ENCODE measurements around the gene COL26A1. TPM values are rescaled to one million over a fixed set of nuclear protein-coding genes. Genes with fewer than 3 reads are reported as not detected.

Gene COL26A1
- total RNA-seq, 2 experiments from 2014 or later: not detected

- Mint-ChIP-seq H3K36me3 (ENCODE audit: low read depth) (no peaks in the 10 kb centered on the region), H3K9me3 (no peaks in the 10 kb centered on the region), H3K4me3 (no peak overlapping the region), H3K27me3 (peaks cover 16% of the 10 kb centered on the region), H3K27ac (no peak overlapping the region), H3K4me1 (ENCODE audit: low read depth) (no peaks in the 10 kb centered on the region)
- peaks cover 0 to 5% of the 10 kb centered on the region in 2 experiments for H3K9me3 ChIP-seq (ENCODE audit: control insufficient read depth in 1 of 2, insufficient read depth in 1 of 2, low read length in 2 of 2)
- DNase-seq: no peak
- no peak for ATAC-seq (ENCODE audit: poor library complexity)
- H3K4me1 ChIP-seq (ENCODE audit: insufficient read depth, low read length): no peaks in the 10 kb centered on the region
- no peaks in the 10 kb centered on the region for H3K36me3 ChIP-seq (ENCODE audit: insufficient read depth, low read length)
- ChIA-PET CTCF (no interaction called here), POLR2A (no interaction called here)
- H3K27ac ChIP-seq (ENCODE audit: low read depth in 1 of 2, low read length in 2 of 2): no peak overlapping the region
- no peak for TF ChIP-seq CTCF (IDR thresholded peaks at IDR 0.05)
- peaks cover 0 to 6% of the 10 kb centered on the region in 2 experiments for H3K27me3 ChIP-seq (ENCODE audit: control insufficient read depth in 1 of 2, insufficient read depth in 2 of 2, low read length in 2 of 2)
- intact Hi-C loops (cut with DNase I, micrococcal nuclease): no loop called here
- H3K4me3 ChIP-seq (ENCODE audit: low read length): no peak overlapping the region
These were observed 219.2 kb downstream of the COL26A1 start for GRCh38 chr7:101581891-101582290.

- TF ChIP-seq CTCF (IDR thresholded peaks at IDR 0.05): no peak
- CTCF ChIA-PET: no interaction called here
These were observed 220.3 kb downstream of the COL26A1 start for GRCh38 chr7:101582971-101583370.

GRCh38 chr7:101586078-101586905 is 223.6 kb downstream of the COL26A1 start:
- H3K27ac Mint-ChIP-seq: no peak overlapping the region
- no peak for ATAC-seq (ENCODE audit: poor library complexity)
- CTCF ChIA-PET: no interaction called here
- peaks cover 9% of the 10 kb centered on the region for H3K27me3 Mint-ChIP-seq
- H3K4me3 Mint-ChIP-seq: no peak overlapping the region
- intact Hi-C loops (cut with DNase I, micrococcal nuclease): no loop called here
- Histone ChIP-seq H3K4me3 (ENCODE audit: low read length) (no peak overlapping the region), H3K27me3 (ENCODE audit: control insufficient read depth in 1 of 2, insufficient read depth in 2 of 2, low read length in 2 of 2) (no peaks in the 10 kb centered on the region), H3K27ac (ENCODE audit: low read depth in 1 of 2, low read length in 2 of 2) (no peak overlapping the region), H3K9me3 (ENCODE audit: control insufficient read depth in 1 of 2, insufficient read depth in 1 of 2, low read length in 2 of 2) (no peaks in the 10 kb centered on the region), H3K36me3 (ENCODE audit: insufficient read depth, low read length) (no peaks in the 10 kb centered on the region), H3K4me1 (ENCODE audit: insufficient read depth, low read length) (no peaks in the 10 kb centered on the region)
- TF ChIP-seq CTCF (IDR thresholded peaks at IDR 0.05): no peak
- H3K36me3 Mint-ChIP-seq (ENCODE audit: low read depth): no peaks in the 10 kb centered on the region
- H3K4me1 Mint-ChIP-seq (ENCODE audit: low read depth): no peaks in the 10 kb centered on the region
- H3K9me3 Mint-ChIP-seq: no peaks in the 10 kb centered on the region
- POLR2A ChIA-PET: no interaction called here
- DNase-seq: no peak

More at GRCh38 chr7:101582971-101583370, 220.3 kb downstream of the COL26A1 start:
- Histone ChIP-seq H3K27ac (ENCODE audit: low read depth in 1 of 2, low read length in 2 of 2) (no peak overlapping the region), H3K27me3 (ENCODE audit: control insufficient read depth in 1 of 2, insufficient read depth in 2 of 2, low read length in 2 of 2) (no peaks in the 10 kb centered on the region), H3K4me3 (ENCODE audit: low read length) (no peak overlapping the region), H3K4me1 (ENCODE audit: insufficient read depth, low read length) (no peaks in the 10 kb centered on the region), H3K9me3 (ENCODE audit: control insufficient read depth in 1 of 2, insufficient read depth in 1 of 2, low read length in 2 of 2) (no peaks in the 10 kb centered on the region), H3K36me3 (ENCODE audit: insufficient read depth, low read length) (no peaks in the 10 kb centered on the region)
- intact Hi-C loops (cut with DNase I, micrococcal nuclease): no loop called here
- Mint-ChIP-seq H3K36me3 (ENCODE audit: low read depth) (no peaks in the 10 kb centered on the region), H3K27ac (no peak overlapping the region), H3K4me3 (no peak overlapping the region), H3K27me3 (peaks cover 16% of the 10 kb centered on the region), H3K9me3 (no peaks in the 10 kb centered on the region), H3K4me1 (ENCODE audit: low read depth) (no peaks in the 10 kb centered on the region)
- POLR2A ChIA-PET: no interaction called here
- ATAC-seq (ENCODE audit: poor library complexity): no peak
- DNase-seq: no peak
